Retinal pigment epithelial cell (primary cell): ENCODE results near the gene PARK7.
A peak's percentile ranks its signal among the peaks of the same experiment; 100 is the strongest.
"Not testable (repeated sequence)": the region's sequence is repeated elsewhere in the genome, so short reads cannot be mapped to it uniquely, and the experiment has no call there.

Experiments
- DNase-seq: peaks from one replicate; pipeline ENCODE4 v3.0.0-alpha.2; 2010; ENCODE audit warnings: low read depth
- H3K4me3 ChIP-seq: 2 replicates; pipeline ENCODE4 v1.5.1; 2011; ENCODE audit warnings: mild to moderate bottlenecking, low read length, control low read depth, moderate library complexity
- TF ChIP-seq, protein P1 (sequence below): conservative IDR thresholded peaks from 2 replicates; pipeline ENCODE4 v1.5.1; 2011; ENCODE audit warnings: low read depth, low read length, control low read depth, inconsistent platforms

The PARK7 gene

DNA sequence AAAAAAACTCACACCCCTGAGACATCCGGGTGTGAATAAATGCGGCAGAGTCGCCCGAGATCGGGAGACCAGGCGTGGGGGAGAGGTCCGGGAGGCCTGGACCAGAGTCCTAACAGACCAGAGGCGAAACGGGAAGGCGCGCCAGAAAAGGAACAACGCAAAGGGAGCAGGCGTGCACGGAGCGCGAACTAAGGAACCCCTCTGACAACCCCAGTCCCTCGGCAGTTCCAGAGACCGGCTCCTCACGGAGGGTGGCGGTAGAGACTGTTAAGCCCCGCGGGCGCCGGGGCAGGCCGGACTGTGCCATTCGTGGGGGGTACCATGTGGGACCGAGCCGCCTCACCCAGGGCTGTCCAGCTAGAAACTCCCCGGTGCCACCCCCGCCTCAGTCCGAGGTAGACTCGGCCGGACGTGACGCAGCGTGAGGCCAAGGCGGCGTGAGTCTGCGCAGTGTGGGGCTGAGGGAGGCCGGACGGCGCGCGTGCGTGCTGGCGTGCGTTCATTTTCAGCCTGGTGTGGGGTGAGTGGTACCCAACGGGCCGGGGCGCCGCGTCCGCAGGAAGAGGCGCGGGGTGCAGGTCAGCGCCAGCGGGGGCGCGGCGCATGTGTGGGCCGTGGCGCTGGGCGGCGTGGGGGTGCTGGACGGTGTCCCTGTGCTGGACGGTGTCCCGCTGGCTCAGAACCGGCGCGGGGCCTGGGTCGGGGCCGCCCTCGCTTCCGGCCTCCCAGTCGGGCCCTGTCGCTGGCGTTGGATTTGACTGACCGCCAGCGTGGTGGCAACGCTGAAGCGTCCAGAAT, at the start of gene PARK7:
Gene PARK7, plus strand, starts transcription at position 496 of the 798 bp plus-strand sequence. CDS start 1,075 bp downstream, outside the sequence.
- TF ChIP-seq, protein P1, sequence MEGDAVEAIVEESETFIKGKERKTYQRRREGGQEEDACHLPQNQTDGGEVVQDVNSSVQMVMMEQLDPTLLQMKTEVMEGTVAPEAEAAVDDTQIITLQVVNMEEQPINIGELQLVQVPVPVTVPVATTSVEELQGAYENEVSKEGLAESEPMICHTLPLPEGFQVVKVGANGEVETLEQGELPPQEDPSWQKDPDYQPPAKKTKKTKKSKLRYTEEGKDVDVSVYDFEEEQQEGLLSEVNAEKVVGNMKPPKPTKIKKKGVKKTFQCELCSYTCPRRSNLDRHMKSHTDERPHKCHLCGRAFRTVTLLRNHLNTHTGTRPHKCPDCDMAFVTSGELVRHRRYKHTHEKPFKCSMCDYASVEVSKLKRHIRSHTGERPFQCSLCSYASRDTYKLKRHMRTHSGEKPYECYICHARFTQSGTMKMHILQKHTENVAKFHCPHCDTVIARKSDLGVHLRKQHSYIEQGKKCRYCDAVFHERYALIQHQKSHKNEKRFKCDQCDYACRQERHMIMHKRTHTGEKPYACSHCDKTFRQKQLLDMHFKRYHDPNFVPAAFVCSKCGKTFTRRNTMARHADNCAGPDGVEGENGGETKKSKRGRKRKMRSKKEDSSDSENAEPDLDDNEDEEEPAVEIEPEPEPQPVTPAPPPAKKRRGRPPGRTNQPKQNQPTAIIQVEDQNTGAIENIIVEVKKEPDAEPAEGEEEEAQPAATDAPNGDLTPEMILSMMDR = peak; percentile 42
- DNase-seq = peak; percentile 98
- peak within 1 kb of the TSS; percentile 91 for H3K4me3 ChIP-seq

DNA sequence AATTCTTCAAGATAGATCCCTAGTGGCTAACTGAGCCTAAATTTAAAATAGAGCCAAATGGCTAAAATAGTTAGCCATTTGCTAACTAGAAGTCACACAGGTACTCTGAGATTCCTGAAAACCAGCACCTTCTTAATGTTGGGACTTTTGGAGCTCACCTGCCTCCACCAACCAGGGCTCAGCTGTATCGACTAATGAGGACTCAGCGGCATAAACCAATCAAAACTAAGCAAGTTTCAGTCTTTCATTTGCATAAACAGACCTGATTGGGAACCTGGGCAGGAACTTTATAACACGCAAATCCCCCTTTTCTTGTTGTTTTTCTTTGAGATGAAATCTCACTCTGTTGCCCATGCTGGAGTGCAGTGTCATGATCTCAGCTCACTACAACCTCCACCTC, 49.4 kb upstream of the PARK7 start:
- H3K4me3 ChIP-seq = no peak overlapping the region
- DNase-seq = no peak
- TF ChIP-seq, protein P1 = no peak

DNA sequence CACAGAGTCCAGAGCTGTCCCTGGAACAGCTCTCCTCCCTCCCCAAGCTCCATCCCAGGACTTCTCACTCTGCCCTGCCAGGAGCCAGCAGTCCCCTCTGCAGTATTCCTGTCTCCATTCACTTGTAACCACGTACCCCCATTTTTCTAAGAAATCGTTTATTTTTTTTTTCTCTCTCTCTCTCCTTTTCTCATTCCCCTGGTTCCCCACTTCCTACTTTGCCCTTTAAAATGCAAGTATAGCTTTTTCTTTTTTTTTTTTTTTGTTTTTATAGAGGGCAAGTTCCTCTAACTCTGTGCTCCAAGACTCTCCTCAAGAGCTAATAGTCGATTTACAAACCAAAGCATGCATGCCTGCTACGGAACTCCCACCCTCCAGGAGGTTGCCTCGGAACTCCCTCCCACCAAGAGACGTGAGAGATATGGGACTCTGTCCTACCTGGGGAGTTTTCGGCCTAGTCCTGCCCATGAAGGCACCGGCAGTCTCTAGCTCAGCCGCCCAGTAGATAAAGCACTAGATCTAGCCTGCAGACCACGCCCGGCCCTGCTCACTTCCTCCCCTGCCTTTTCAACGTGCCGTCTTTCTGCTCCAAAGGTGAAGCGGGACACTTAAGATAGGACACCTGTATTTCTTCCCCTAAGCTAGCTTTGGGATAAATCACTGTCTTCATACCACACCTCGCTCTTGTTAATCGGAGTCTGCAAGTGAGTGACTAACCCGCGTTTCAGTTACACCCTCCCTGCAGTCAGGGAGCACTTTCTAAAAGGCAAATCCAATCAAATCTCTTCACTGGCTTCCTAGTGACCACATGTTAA, 48.6 kb upstream of the PARK7 start:
- TF ChIP-seq, protein P1 = no peak
- DNase-seq = no peak
- no peak overlapping the region for H3K4me3 ChIP-seq

- DNase-seq = no peak
- TF ChIP-seq, protein P1 = no peak
- no peak overlapping the region for H3K4me3 ChIP-seq
Observed at GRCh38 chr1:7915826-7916500, 45.5 kb upstream of the PARK7 start.

GRCh38 chr1:7916501-7916830, 45.0 kb upstream of the PARK7 start:
- DNase-seq = no peak
- TF ChIP-seq, protein P1 = no peak
- no peak overlapping the region for H3K4me3 ChIP-seq

- not testable (repeated sequence) for H3K4me3 ChIP-seq, DNase-seq
Observed at GRCh38 chr1:7917971-7918370, 43.5 kb upstream of the PARK7 start.

DNA sequence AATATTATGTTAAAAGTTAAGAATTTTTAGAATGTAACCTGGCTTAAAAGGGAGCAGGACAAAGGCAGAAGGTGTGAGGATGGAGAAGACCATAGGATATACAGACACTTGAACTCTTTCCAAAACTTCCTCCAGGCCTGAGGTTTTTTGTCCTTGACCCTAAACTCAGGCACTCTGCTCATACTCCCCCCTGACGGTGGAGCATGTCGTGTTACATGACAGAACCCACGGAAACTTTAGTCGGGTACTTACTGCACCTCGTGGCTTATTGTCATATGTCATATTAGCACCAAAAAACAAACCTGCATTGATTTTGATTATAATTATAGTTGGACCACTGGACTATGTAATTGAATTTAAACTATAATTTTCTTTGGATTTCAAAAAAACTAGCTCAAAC, 41.6 kb upstream of the PARK7 start:
- H3K4me3 ChIP-seq = no peak overlapping the region
- no peak for DNase-seq
- TF ChIP-seq, protein P1 = no peak
